CMK (cell line): ENCODE data around the gene CASD1.

Experiments used
- DNase-seq: peaks from one replicate; pipeline ENCODE4 v3.0.0-alpha.2; 2010; ENCODE audit warnings: low read depth

Gene CASD1

GRCh38 chr7:94580601-94581000 lies 71.0 kb downstream of the CASD1 start:
- no peak for DNase-seq

- no peak for DNase-seq
Observed at GRCh38 chr7:94584113-94584512, 74.5 kb downstream of the CASD1 start.

GRCh38 chr7:94588075-94588474 lies 78.5 kb downstream of the CASD1 start:
- DNase-seq, result no peak

- DNase-seq, result no peak
Observed at GRCh38 chr7:94590526-94591162, 81.0 kb downstream of the CASD1 start.

- no peak for DNase-seq
Observed at GRCh38 chr7:94591176-94591575, 81.6 kb downstream of the CASD1 start.

GRCh38 chr7:94594882-94595281 lies 85.3 kb downstream of the CASD1 start:
- no peak for DNase-seq

- DNase-seq, result no peak
Observed at GRCh38 chr7:94595717-94596116, 86.1 kb downstream of the CASD1 start.

GRCh38 chr7:94600267-94600666 lies 90.7 kb downstream of the CASD1 start:
- DNase-seq, result no peak

GRCh38 chr7:94602181-94602580 lies 92.6 kb downstream of the CASD1 start:
- DNase-seq, result no peak

- no peak for DNase-seq
Observed at GRCh38 chr7:94605031-94605430, 95.4 kb downstream of the CASD1 start.
